Hindlimb muscle (tissue), 1 donor: Measurements from ENCODE around the gene FMN1. TPM values are rescaled to one million over a fixed set of nuclear protein-coding genes. Genes with fewer than 3 reads are reported as not detected.

ENCODE experiments used
- DNase-seq: peaks from one replicate; pipeline ENCODE4 v3.0.0-alpha.2; 2013
- polyA plus RNA-seq: library from polyadenylated mRNA; unstranded; fragments of 120-200 nt; gene quantifications from one replicate; pipeline ENCODE4 v1.2.1, GENCODE V29; 2013; ENCODE audit not compliant: insufficient read length

FMN1 gene
- polyA plus RNA-seq, 1 donor, result 1.6 TPM

DNA sequence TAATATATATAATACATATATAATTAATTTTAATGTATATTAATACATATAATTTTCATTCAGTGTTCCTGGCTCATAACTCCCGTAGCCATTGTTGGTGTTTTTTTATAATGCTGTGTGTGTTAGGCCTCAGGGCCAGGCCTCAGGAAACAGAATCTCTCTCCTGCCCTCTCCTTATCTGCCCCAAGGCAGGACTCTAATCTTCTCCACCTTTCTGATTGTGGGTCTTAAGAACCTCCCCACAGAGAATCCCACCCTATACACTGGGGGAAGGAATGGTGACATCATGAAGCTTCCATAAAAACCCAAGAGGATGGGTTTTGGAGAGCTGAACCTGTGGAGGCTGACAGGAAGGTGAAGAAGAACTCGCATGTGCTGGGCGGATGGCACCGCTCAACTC, 4.0 kb upstream of the FMN1 start:
- DNase-seq, result no peak

DNA sequence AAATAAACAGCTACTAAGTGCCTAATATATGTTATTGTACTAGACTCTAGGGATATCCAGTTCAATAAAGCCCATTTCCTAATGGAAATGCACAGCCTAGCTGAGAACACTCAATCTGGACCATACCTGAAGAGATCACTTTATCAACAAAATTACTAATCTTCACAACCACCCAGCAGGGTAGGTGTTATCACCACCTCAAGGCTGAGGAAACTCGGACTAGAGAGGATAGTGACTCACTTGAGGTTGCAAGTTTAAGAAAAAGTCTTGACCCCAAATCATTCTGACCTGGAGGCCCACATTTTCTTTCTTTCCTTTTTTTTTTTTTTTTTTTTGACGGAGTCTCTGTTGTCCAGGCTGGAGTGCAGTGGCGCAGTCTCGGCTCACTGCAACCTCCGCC, 3.1 kb upstream of the FMN1 start:
- DNase-seq, result no peak

GRCh38 chr15:33194237-33194636, 277 bp downstream of the FMN1 start:
- DNase-seq, result no peak

DNA sequence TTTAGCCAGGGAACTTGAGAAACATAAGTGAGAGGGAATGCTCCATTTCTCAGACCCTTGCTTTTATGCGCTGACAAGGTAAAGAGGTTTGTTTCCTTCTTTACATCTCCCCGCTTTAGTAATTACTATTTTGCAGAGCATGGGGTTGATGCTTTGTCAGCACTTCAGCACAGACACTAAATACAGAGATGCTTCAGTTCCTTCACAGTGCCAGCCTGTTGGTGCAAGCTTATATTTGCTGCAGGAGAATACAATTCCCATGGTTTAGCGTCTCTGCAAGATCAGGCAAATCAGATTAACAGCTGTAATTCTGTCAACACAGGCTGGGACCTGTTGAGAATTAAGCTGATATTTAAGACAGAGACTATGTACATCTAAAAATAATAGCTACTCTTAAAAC, 2.9 kb downstream of the FMN1 start:
- no peak for DNase-seq

GRCh38 chr15:33190539-33190938, 4.0 kb downstream of the FMN1 start:
- no peak for DNase-seq

- no peak for DNase-seq
Observed at GRCh38 chr15:33188641-33189257, 5.8 kb downstream of the FMN1 start.

GRCh38 chr15:33188159-33188558, 6.4 kb downstream of the FMN1 start:
- no peak for DNase-seq

GRCh38 chr15:33183334-33183733, 11.2 kb downstream of the FMN1 start:
- no peak for DNase-seq

GRCh38 chr15:33182926-33183325, 11.6 kb downstream of the FMN1 start:
- no peak for DNase-seq

DNA sequence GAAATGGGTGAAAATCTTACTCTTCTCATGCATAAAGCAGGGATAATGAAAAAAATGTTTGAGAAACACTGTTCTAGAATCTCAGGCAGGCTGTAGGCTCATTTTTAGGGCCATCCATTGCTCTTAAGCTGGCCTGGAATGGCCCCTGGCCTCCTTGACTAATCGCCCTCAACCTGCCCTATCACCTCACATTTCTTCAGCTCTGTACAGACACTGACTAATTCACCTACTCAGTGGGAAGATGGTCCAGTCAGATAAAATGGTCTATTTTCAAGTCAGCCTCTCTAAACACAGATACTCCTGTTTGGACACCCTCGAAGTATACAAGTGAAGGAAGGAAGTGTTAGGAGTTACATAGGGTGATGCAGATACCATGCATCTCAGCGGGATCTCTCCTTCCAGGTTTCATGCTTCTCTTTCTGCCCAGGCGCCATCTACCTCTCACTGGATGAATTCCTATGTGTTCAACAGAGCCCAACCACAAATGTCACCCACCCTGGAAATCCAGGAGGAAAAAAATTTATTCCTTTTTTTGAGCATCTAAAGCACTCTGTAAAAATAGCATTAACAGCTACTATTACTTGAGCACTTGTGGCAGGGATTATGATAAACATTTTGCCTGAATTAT, 12.1 kb downstream of the FMN1 start:
- DNase-seq, result no peak

DNA sequence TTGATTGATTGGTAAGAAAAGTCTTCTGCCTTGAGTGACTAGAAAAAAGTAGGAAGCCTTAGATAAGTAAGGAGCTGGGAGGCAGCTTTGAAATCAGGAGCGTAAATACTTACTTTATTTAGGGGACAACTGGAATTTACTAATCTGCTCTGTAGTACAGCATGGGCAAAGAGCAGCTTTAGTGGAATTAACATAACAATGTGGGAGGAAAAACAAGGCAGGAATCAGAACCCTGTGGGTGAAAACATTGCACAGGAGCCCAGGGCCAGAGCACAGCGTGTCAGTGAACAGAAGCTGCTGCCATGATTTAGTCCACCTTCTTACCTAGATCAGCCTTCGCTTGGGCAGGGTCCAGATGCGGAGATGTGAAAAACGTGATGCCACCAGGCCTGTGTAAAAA, 14.6 kb downstream of the FMN1 start:
- no peak for DNase-seq

GRCh38 chr15:33171202-33171601, 23.3 kb downstream of the FMN1 start:
- no peak for DNase-seq

GRCh38 chr15:33169625-33170024, 24.9 kb downstream of the FMN1 start:
- DNase-seq, result no peak

DNA sequence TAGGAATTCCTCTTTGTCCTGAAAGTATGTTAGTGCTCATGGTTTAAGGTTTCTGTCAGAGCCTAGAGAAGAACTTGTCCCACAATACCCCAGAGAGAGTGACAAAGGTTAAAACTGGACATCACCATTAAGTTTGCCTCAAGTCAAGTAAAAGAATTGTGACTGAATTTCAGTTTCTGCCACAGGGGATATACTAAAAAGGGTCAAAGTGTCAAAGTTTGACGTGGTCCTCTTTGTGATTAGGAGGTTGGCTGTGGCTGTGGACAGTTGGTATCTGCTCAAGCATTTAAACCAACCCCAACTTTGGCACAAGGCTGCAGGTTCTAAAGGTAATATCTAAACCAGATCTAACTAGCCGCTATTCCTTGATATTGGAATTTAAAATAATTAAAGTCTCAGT, 26.1 kb downstream of the FMN1 start:
- DNase-seq, result no peak

DNA sequence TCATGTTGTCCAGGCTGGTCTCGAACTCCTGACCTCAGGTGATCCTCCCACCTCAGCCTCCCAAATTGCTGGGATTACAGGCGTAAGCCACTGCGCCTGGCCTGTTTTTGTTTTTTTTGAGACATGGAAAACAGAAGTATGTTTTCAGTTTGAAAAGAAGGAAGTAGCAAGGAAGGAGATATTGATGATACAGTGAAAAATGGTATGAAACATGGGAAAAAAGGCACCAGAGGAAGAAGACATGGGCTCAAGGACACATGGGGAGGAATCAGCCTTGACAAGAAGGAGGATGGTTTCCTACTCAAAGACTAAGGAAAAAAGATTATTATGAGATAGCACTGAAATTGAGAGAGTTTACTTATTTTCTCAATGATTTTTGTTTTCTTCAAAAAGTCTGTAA, 30.7 kb downstream of the FMN1 start:
- no peak for DNase-seq

DNA sequence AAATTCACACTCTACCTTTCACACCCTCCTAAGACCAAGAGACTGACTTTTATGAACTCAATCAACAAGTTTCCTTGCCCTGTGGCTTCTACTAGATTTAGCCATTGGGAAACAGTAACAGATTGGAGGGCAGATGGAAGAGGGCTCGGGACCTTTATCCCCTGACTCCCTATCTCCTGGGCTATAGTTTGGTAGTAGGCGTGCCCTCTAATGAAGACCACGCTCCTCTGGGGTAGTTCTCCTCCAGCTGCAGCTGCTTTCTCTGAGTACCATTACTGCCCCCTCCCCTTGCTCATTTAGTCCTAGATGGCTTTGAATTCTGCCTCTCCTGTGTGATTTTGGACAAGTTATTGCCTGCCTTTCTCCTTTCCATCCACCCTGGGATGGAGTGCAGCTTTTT, 33.3 kb downstream of the FMN1 start:
- no peak for DNase-seq

DNA sequence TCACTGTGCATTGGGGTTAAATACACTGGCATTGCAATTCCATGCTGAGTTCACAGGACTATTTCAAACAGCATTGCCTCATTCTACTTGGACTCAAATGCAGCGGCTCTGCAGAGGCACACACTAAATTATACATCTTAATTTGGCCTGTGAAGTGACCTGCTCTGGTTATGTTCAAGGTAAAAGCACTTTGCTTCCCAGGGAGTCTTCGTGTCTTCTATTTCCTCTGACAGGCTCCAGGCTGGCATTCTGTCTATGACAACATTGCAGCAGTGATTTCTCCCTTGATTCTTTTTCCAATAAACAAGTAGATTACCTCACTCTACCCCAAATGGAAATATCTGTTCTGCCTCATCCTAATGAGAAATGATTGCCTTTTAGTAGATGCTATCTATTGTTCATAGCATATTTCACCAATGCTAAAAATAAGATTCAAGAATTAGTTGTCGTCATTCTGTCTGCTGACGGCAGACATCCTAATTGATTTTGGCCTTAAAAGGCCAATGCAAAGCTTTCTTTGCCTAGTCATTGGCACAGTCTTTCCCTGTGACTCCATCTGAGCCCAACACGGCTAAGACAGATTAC, 33.8 kb downstream of the FMN1 start:
- DNase-seq, result no peak

GRCh38 chr15:33159726-33160453, 34.6 kb downstream of the FMN1 start:
- no peak for DNase-seq

DNA sequence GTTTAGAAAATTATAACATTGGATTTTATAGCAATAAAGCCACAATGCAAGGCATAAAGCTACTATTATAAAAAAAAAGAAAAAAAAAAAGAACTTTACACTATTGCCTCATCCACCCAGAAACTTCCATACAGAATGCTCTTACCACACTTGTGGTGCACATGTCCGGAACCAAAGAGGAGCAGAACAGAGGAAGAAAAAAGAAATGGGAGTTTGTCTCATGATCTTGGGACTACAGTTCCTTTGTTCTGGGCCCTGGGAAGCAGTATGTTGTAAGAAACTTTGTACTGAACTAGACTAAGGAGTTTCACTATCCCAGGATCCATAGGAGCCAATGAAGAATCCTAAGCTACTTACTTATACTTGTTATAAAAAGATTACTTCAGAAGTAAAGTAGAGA, 36.1 kb downstream of the FMN1 start:
- DNase-seq, result no peak

- DNase-seq, result no peak
Observed at GRCh38 chr15:33157371-33158037, 37.0 kb downstream of the FMN1 start.

DNA sequence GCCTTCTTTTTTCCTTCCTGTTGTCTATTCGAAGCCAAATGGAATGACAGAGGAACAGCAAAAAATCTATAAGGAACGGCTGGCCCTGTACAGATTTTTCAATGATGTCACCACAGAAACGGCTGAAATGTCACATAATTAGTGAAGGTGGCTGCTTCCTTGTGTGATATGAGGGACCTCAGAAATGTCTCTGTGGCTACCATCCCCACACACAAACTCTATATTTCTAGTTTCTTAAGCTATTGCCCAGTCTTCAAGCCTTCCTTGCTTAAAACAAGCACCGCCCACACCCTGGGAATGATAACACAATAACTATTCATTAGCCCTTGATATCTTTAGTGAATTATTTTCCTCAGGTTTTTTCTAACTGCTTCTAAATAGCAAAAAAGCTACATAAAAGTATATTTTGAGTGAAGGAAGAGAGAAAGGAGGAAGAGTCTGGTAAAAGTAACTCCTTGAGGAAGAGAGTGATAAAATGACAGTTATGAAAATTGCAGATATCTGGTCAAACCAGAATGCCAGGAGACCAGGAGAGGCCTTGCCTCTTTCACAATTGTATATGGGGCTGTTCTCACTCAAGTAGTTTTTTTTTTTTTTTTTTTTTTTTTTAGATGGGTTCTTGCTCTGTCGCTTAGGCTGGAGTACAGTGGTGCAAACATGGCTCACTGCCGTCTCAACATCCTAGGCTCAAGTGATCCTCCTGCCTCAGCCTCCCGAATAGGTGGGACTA, 38.7 kb downstream of the FMN1 start:
- no peak for DNase-seq

DNA sequence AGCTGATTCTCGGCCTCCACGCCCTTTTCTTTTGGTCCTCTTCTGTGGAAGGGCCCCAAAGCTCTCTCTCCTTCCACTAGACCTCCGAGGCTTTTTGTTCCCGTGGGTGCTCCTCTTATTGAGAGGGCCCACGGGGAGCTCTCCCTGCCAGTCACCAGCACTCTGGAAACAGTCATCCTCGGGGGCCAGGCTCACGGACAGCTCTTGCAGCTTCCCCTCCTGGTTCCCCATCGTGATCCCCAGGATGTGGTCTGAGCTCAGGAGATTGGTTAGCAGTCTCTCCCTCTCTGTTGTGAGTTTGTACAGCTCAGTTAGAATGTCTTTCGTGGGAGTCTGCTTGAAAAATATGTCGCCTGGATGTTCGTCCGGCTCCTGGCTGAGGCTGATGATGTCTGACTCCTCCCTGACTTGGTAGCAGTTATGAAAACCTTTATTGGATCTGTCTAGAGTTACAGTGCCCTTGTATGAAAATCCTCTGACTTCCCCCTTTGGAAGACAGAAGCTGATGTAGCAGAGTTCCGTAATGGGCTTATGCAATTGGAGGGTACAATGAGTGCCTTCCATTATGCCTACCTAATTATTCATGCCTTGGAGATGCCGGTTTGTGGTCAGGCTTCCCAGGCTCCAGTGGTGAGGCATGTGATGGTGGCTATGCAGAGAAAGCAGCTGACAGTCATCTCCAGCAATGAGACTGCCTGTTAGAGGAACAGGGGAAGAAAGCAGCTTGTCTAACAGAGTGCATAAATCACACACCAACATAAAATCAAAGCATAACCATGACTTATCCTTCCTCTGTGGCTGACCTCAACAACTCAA, 40.0 kb downstream of the FMN1 start:
- no peak for DNase-seq
